SK-N-MC (cell line): ENCODE measurements around the gene TMEM132C.

Source experiments
- EZH2 ChIP-seq: fragments of 200-600 bp; sonication (generic); IDR thresholded peaks from one replicate; pipeline ENCODE4 v1.6.1; 2017; ENCODE audit warnings: antibody characterized with exemption
- POLR2AphosphoS5 ChIP-seq: IDR thresholded peaks from 2 replicates; pipeline ENCODE4 v1.6.1; 2012; ENCODE audit warnings: mild to moderate bottlenecking, low read depth, low read length, borderline replicate concordance

DNA sequence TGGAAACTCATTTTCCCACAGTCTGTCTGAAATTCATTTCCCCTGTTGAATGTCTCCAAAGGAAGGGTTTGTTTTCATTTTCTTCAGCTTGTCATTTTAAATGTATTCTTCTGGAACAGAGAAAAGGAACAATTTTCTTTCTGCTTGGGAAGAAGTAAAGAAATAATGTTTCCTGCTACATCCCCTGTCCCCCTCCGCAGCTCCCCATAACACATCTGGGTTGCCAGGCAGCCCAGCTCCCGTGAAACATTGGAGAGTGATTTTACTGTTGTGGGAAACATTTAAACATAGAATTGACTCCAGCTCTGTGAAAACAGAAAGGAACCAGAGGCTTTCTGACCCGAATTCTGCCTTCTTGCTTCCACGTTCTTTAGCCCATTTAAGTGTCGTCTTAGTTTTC is 159.5 kb downstream of the TMEM132C start:
- TF ChIP-seq POLR2AphosphoS5 (no peak), EZH2 (no peak)
